K562 (cell line): ENCODE measurements around the gene RELL2. TPM values are rescaled to one million over a fixed set of nuclear protein-coding genes. Genes with fewer than 3 reads are reported as not detected.

Source experiments
- ATAC-seq: fragments of 200-7000 bp; cut with Tn5 transposase; 3 replicates; pipeline ENCODE4 v1.9.1; 2020; ENCODE audit warnings: moderate library complexity
- BruUV-seq: library from RNA; stranded (reverse); fragments of 400-500 nt; replicated peaks from 2 replicates; lab custom pipeline; 2021; lab: Mats Ljungman, UMichigan
- CTCF ChIA-PET: fragments of 300-600 bp; formaldehyde crosslinking; extraction: SDS; loops from one replicate; lab custom pipeline; 2021; ENCODE audit warnings: low intra/inter-chr PET ratio; lab: Yijun Ruan, JAX
- POLR2A ChIA-PET: fragments of 300-600, 350-650 bp; sonication (Branson Sonifier 250); formaldehyde crosslinking; extraction: SDS; loops from one replicate; lab custom pipeline; 2021; ENCODE audit warnings: antibody characterized with exemption, inconsistent platforms; lab: Yijun Ruan, JAX
- DNase-seq, 4 experiments: peaks; one replicate each; pipeline versions ENCODE4 v3.0.0 to v3.0.0-alpha.2; 2011 to 2018; ENCODE audit warnings: low spot score in 3 of 4, mixed read lengths in 3 of 4; ENCODE audit errors: extremely low read depth in 1 of 4
- FAIRE-seq: peaks from 2 replicates; lab custom pipeline; 2011; peaks lifted over from hg19 to GRCh38; lab: Jason Lieb, UNC
- H2AFZ ChIP-seq: 2 replicates; pipeline ENCODE4 v1.6.0; 2011; ENCODE audit warnings: low read depth, low read length, control low read depth, inconsistent platforms
- H3K27ac ChIP-seq: fragments of 200-600 bp; 3 replicates; pipeline ENCODE4 v1.8.0; 2011; ENCODE audit warnings: low read depth, mild to moderate bottlenecking, control low read depth, inconsistent platforms, low read length, moderate library complexity, mixed read lengths; ENCODE audit errors: extremely low read depth
- H3K27me3 ChIP-seq, 2 experiments: fragments of 300-600 bp in 1 of 2; 2 replicates in 1 of 2; 3 replicates in 1 of 2; pipeline versions ENCODE4 v1.6.0 to v1.8.0; 2011; ENCODE audit warnings: inconsistent platforms in 2 of 2, low read length in 2 of 2, mild to moderate bottlenecking in 1 of 2, mixed read lengths in 1 of 2, moderate library complexity in 1 of 2; ENCODE audit not compliant: control insufficient read depth in 2 of 2, insufficient read depth in 2 of 2
- H3K36me3 ChIP-seq: fragments of 300-600 bp; 3 replicates; pipeline ENCODE4 v1.8.0; 2011; ENCODE audit warnings: mild to moderate bottlenecking, low read length, inconsistent platforms; ENCODE audit not compliant: control insufficient read depth, insufficient read depth
- H3K4me1 ChIP-seq, 2 experiments: fragments of 200-600 bp in 1 of 2; replicated peaks in 1 of 2; 2 replicates in 1 of 2; 3 replicates in 1 of 2; pipeline versions ENCODE4 v1.5.1 to v1.8.0; 2011; ENCODE audit warnings: inconsistent platforms in 2 of 2, low read length in 2 of 2, mild to moderate bottlenecking in 1 of 2, mixed read lengths in 1 of 2, moderate library complexity in 1 of 2; ENCODE audit not compliant: control insufficient read depth in 2 of 2, insufficient read depth in 2 of 2
- H3K4me2 ChIP-seq: 2 replicates; pipeline ENCODE4 v1.6.1; 2011; ENCODE audit warnings: low read length, control low read depth, inconsistent platforms, mixed read lengths; ENCODE audit not compliant: insufficient read depth
- H3K4me3 ChIP-seq: fragments of 200-600 bp; sonication (generic), shearing (Covaris generic); 2 replicates; pipeline ENCODE4 v1.5.1; 2016; ENCODE audit warnings: control low read depth, inconsistent platforms
- H3K79me2 ChIP-seq: fragments of 200-600 bp; 3 replicates; pipeline ENCODE4 v1.8.0; 2011; ENCODE audit warnings: low read length, inconsistent platforms; ENCODE audit not compliant: control insufficient read depth, insufficient read depth
- H3K9ac ChIP-seq, 2 experiments: 2 replicates each; pipeline versions ENCODE4 v1.6.0 to v1.6.1; 2011; ENCODE audit warnings: low read depth in 2 of 2, low read length in 2 of 2, control low read depth in 1 of 2, inconsistent platforms in 1 of 2, mild to moderate bottlenecking in 1 of 2, mixed read lengths in 1 of 2; ENCODE audit not compliant: insufficient read depth in 1 of 2
- H3K9me1 ChIP-seq: one replicate; pipeline ENCODE4 v1.6.0; 2011; ENCODE audit warnings: inconsistent platforms, mild to moderate bottlenecking, low read length, moderate library complexity; ENCODE audit not compliant: control insufficient read depth, insufficient read depth
- H3K9me3 ChIP-seq: replicated peaks from 2 replicates; pipeline ENCODE4 v1.5.1; 2011; ENCODE audit warnings: low read depth, low read length, inconsistent platforms; ENCODE audit not compliant: control insufficient read depth, insufficient read depth
- H4K20me1 ChIP-seq: replicated peaks from 2 replicates; pipeline ENCODE4 v1.6.1; 2011; ENCODE audit warnings: low read length, inconsistent platforms, mixed read lengths; ENCODE audit not compliant: control insufficient read depth, insufficient read depth
- ARID4B ChIP-seq: sonication (generic); formaldehyde crosslinking; IDR thresholded peaks from 2 replicates; pipeline ENCODE4 v1.8.0; 2022; ENCODE audit warnings: mild to moderate bottlenecking, missing genetic modification reagents
- RBFOX2 ChIP-seq: fragments of 200-400 bp; formaldehyde crosslinking; IDR thresholded peaks from 2 replicates; pipeline ENCODE4 v1.6.1; 2017; ENCODE audit warnings: low read depth, mild to moderate bottlenecking, low read length, moderate library complexity
- WGBS: fragments of 100-300 bp; shearing (Covaris generic); methylation state at CpG from one replicate; pipeline ENCODE4 v1.1.6; 2016; ENCODE audit warnings: low coverage, mixed read lengths; ENCODE audit not compliant: insufficient coverage; ENCODE audit errors: missing lambda C conversion rate; 5-methylcytosine and 5-hydroxymethylcytosine counted together
- in situ Hi-C: fragments of 300-500 bp; cut with MboI; formaldehyde crosslinking; loops from 4 replicates; pipeline ENCODE4 v1.15.0; 2018; ENCODE audit warnings: inconsistent platforms, mixed read lengths
- intact Hi-C: fragments of 100-400 bp; cut with micrococcal nuclease; formaldehyde crosslinking; loops from 2 replicates; pipeline ENCODE4 v1.14.2; 2022
- polyA plus RNA-seq, 8 experiments: library from polyadenylated mRNA; depleted of rRNA in 4 of 8; stranded (reverse) in 5 of 8; unstranded in 3 of 8; fragments of >200 nt; fragmentation: Nextera tagmentation in 2 of 8; fragmentation: Illumina TruSeq in 1 of 8; extraction: Ambion mirVana in 2 of 8; extraction: Trizol in 1 of 8; gene quantifications; 2 replicates each; pipeline versions ENCODE4 v1.2.1 to v1.2.3, GENCODE V29; 2011 to 2014; ENCODE audit warnings: inconsistent platforms in 1 of 8, missing spikeins in 1 of 8
- total RNA-seq, 7 experiments: library from RNA; depleted of rRNA in 6 of 7; stranded (reverse); fragments of >200 nt in 6 of 7; fragmentation: Illumina TruSeq in 2 of 7; extraction: Trizol in 2 of 7; gene quantifications; 2 replicates each; pipeline versions ENCODE4 v1.2.1 to v1.2.3, GENCODE V29; 2011 to 2021; ENCODE audit warnings: low replicate concordance in 1 of 7

Gene RELL2
- total and polyA plus RNA-seq, 9 of the 15 experiments (the other 6 are each of a cell fraction or from before 2014, with no cell fraction given): 0.06 to 36.0 (median 14.3) TPM

- Histone ChIP-seq H3K27ac (no peak overlapping the region), H3K4me3 (no peak overlapping the region)
- POLR2A ChIA-PET: no interaction called here
Observed at GRCh38 chr5:141680178-141680577, 43.4 kb downstream of the RELL2 start.

More at GRCh38 chr5:141680178-141680577, 43.4 kb downstream of the RELL2 start:
- WGBS: 83% methylated on average over 11 of the region's 16 CpGs
- ATAC-seq (no peak), FAIRE-seq (no peak), DNase-seq (no peak)
- CTCF ChIA-PET: no interaction called here
- H2AFZ ChIP-seq: no peak overlapping the region
- peaks cover 32 to 40% of the 10 kb centered on the region in 2 experiments for H3K4me1 ChIP-seq
- TF ChIP-seq RBFOX2 (peak; percentile 23; the same call in 1 of the 2 replicates), ARID4B (CRISPR knock-in tag) (no peak)
- H3K9ac ChIP-seq: no peak overlapping the region
- peaks cover 4% of the 10 kb centered on the region; the same call in 1 of the 3 replicates for H3K36me3 ChIP-seq
- intact Hi-C loops (no loop called here), in situ Hi-C loops (no loop called here)
- peaks cover 14% of the 10 kb centered on the region; the same call in 1 of the 3 replicates for H3K79me2 ChIP-seq
- no peaks in the 10 kb centered on the region for H4K20me1 ChIP-seq
- no TSS peak for BruUV-seq
- H3K4me2 ChIP-seq: no peak overlapping the region
- peaks cover 3% of the 10 kb centered on the region for H3K9me1 ChIP-seq
- H3K27me3 ChIP-seq: no peaks in the 10 kb centered on the region
- H3K9me3 ChIP-seq: no peaks in the 10 kb centered on the region
